Measurements from ENCODE around the gene MCC. TPM values are rescaled to one million over a fixed set of nuclear protein-coding genes. Genes with fewer than 3 reads are reported as not detected.

Gene MCC
- total and polyA plus RNA-seq, 2 of the 4 experiments (the other 2 are of a cell fraction), result 5.0 to 20.6 TPM

GRCh38 chr5:113266913-113267227 lies 221.4 kb downstream of the MCC start:
- Histone ChIP-seq H3K9ac (ENCODE audit: low read depth, low read length) (no peak overlapping the region), H2AK9ac (replicated peaks; ENCODE audit: low read depth, low read length, poor library complexity) (no peak overlapping the region), H2AK5ac (ENCODE audit: low read depth, low read length) (no peak overlapping the region; the same call in 1 of the 2 replicates), H3K18ac (ENCODE audit: low read depth, low read length) (no peak overlapping the region), H2BK15ac (ENCODE audit: low read depth, low read length) (0 out of 3 replicates have a peak overlapping the region, but pooled peaks have one; percentile 5), H3K4ac (ENCODE audit: low read depth, low read length) (no peak overlapping the region), H2BK20ac (ENCODE audit: low read depth, low read length) (no peak overlapping the region), H2BK120ac (ENCODE audit: low read depth, low read length) (no peak overlapping the region), H3K4me1 (ENCODE audit: control insufficient read depth, insufficient read depth, low read length) (peaks cover 15% of the 10 kb centered on the region), H4K5ac (ENCODE audit: low read depth, low read length) (no peak overlapping the region), H3K4me3 (ENCODE audit: insufficient read depth, low read depth, low read length) (no peak overlapping the region), H4K20me1 (ENCODE audit: insufficient read depth, low read length) (peaks cover 3% of the 10 kb centered on the region; the same call in 1 of the 2 replicates), H3K27ac (ENCODE audit: insufficient read depth, low read length) (no peak overlapping the region), H3K9me1 (ENCODE audit: insufficient read depth, low read length) (peaks cover 2% of the 10 kb centered on the region; the same call in 1 of the 2 replicates), H3K23ac (ENCODE audit: low read depth, low read length) (no peak overlapping the region), H3K9me3 (ENCODE audit: control insufficient read depth, insufficient read depth, low read length) (no peaks in the 10 kb centered on the region), H3K56ac (ENCODE audit: extremely low read depth, insufficient read depth, low read length) (no peak overlapping the region), H3K4me2 (ENCODE audit: low read depth, low read length) (no peak overlapping the region), H2AFZ (replicated peaks; ENCODE audit: low read length, poor library complexity) (no peak overlapping the region), H3K27me3 (ENCODE audit: control insufficient read depth, insufficient read depth, low read length) (no peaks in the 10 kb centered on the region), H3K14ac (replicated peaks; ENCODE audit: low read depth, low read length) (no peak overlapping the region), H3K79me1 (ENCODE audit: low read depth in 1 of 2, low read length in 2 of 2) (peaks cover 22 to 65% of the 10 kb centered on the region in 2 experiments), H4K91ac (ENCODE audit: insufficient read depth, low read depth, low read length) (no peak overlapping the region), H3K36me3 (ENCODE audit: control insufficient read depth, insufficient read depth, low read length) (no peaks in the 10 kb centered on the region), H2BK5ac (ENCODE audit: low read depth, low read length, poor library complexity, severe bottlenecking) (no peak overlapping the region), H4K8ac (ENCODE audit: low read depth in 2 of 2, low read length in 2 of 2) (no peak overlapping the region)
- intact Hi-C loops (cut with micrococcal nuclease), result no loop called here
- ChIA-PET POLR2A (ENCODE audit: unreplicated experiment) (no interaction called here), CTCF (interaction anchor here (0.6 kb wide), 1 partner anchor 925 kb away, joined by 3 read pairs; no protein-coding TSS in a partner anchor)
- whole genome bisulfite sequencing, 2 experiments (ENCODE audit: extremely low coverage in 2 of 2, insufficient read length in 1 of 2), result 81% methylated on average over 2 of the region's 3 CpGs; no CpG with 5 or more reads in 1 of the 2 experiments
- ATAC-seq (ENCODE audit: low read depth), result no peak
- TF ChIP-seq NFE2L2 (IDR thresholded peaks at IDR 0.05; ENCODE audit: low read depth, low read length), result no peak
- no peak for TF ChIP-seq RFX5 (IDR thresholded peaks at IDR 0.05; ENCODE audit: low read depth, low read length)
- no peak for TF ChIP-seq RAD21 (IDR thresholded peaks at IDR 0.05; ENCODE audit: low read length)
- no peak for TF ChIP-seq BHLHE40 (IDR thresholded peaks at IDR 0.05; ENCODE audit: low read depth, low read length)
- DNase-seq, result no peak
- no TSS peak for BruUV-seq (replicated peaks)
- dilution Hi-C loops (cut with HindIII; ENCODE audit: low sequenced_read_pairs, unreplicated experiment), result no loop called here
- in situ Hi-C loops (cut with MboI; ENCODE audit: low sequenced_read_pairs), result no loop called here
